ENCODE data around the gene ITSN2.
"Not testable (repeated sequence)": the region's sequence is repeated elsewhere in the genome, so short reads cannot be mapped to it uniquely, and the experiment has no call there.

DNA sequence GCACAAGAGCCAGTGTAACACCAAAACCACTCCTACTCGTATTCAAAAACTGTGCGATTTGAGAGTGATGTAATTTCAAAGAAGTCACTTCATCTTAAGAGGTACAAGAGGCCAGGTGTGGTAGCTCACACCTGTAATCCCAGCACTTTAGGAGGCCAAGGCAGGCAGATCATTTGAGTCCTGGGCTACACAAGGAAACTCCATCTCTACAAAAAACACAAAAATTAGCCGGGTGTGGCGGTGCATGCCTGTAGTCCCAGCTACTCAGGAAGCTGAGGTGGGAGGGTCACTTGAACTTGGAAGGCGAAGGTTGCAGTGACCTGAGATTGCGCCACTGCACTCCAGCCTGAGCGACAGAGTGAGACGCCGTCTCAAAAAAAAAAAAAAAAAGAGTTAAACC is 21.2 kb downstream of the ITSN2 start:
- TF ChIP-seq, protein P1, sequence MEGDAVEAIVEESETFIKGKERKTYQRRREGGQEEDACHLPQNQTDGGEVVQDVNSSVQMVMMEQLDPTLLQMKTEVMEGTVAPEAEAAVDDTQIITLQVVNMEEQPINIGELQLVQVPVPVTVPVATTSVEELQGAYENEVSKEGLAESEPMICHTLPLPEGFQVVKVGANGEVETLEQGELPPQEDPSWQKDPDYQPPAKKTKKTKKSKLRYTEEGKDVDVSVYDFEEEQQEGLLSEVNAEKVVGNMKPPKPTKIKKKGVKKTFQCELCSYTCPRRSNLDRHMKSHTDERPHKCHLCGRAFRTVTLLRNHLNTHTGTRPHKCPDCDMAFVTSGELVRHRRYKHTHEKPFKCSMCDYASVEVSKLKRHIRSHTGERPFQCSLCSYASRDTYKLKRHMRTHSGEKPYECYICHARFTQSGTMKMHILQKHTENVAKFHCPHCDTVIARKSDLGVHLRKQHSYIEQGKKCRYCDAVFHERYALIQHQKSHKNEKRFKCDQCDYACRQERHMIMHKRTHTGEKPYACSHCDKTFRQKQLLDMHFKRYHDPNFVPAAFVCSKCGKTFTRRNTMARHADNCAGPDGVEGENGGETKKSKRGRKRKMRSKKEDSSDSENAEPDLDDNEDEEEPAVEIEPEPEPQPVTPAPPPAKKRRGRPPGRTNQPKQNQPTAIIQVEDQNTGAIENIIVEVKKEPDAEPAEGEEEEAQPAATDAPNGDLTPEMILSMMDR (IDR thresholded peaks at IDR 0.05) = not testable (repeated sequence)
- not testable (repeated sequence) for TF ChIP-seq POLR2A (IDR thresholded peaks at IDR 0.05)

Data from lower leg skin (tissue), 3 donors.